Stimulated activated naive CD8-positive, alpha-beta T cell treated with anti-CD3 and anti-CD28 coated beads, Interleukin-15, Interleukin-2, amounts not matched to agents 100 U/mL and 50 U/mL, for 24 hours (primary cell): ENCODE measurements around the gene SHISA6.

ENCODE experiments used
- ATAC-seq: fragments of 150-1000 bp; cut with Tn5 transposase; one replicate; pipeline ENCODE4 v1.10.0; 2021
- DNase-seq: peaks from one replicate; pipeline ENCODE4 v3.0.0; 2021

SHISA6 gene

DNA sequence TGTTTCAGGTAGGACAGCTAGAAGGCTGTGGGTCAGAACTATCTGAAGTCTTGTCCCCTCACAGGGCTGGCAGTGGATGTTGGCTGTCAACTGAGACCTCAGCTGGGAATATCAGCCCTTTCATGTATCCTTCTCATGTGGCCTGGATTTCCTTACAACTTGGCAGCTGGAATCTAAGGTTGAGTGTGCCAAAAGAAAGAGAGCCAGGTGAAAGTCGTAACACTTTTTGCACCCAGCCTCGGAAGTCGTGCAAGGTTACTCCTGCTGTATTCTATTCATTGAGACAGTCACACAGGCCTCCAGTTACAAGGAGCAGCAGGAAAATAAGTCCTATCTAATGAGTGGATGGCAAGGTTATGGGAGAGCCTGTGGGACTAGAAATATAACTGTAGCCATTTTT lies 304.7 kb downstream of the SHISA6 start:
- DNase-seq = no peak
- no peak for ATAC-seq

DNA sequence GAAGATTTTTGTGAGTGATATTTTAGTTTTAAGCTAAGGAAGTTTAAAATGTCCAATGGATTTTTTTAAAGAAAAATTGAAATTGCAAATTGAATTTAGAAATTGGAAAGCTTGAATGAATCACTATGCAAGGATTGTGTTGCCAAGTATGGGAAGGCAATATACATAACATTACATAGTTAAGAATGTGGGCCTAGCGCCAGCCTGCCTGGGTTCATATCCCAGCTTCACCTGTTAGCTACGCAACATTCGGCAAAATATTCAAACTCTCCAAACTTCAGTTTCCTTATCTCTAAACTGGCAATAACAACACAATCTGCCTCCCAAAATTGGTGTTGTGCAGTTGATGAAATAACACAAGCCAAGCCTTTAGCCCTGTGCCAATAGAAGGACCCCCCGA lies 306.8 kb downstream of the SHISA6 start:
- no peak for ATAC-seq
- no peak for DNase-seq

DNA sequence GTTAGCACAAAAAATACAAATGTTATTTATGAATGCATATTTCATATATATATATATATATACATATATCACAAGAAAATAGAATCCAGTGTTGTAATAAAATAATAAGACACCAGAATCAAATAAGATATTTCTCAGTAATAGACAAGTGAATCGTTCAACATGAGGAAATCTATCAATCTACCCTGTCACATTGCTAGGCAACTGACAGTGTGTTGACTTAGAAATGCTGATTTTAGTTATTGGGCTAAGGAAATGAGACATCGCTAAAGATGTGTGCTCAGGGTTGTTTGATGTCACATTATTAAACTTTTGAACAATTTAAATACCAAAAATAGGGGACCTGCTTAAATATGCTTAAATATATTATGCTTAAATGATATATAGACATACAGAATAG lies 307.4 kb downstream of the SHISA6 start:
- no peak for ATAC-seq
- DNase-seq = no peak

DNA sequence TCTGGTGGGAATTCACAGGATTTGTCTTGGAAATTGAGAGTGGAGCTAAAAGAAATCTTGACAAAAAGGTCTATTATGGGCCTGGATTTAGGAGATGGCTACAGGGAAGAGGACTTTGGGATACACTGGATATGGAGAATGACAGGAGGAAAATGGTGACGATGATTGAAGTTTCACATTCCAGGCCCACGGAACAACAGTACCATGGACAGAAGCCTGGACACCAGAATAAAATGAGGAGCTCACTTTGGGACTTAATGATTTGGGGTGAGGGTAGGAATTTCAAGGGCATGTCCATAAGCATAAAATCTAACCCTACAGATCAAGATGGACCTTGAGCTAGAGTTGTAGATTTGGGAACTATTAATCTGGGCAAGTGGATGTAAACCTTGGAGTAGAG lies 309.4 kb downstream of the SHISA6 start:
- DNase-seq = no peak
- ATAC-seq = no peak

DNA sequence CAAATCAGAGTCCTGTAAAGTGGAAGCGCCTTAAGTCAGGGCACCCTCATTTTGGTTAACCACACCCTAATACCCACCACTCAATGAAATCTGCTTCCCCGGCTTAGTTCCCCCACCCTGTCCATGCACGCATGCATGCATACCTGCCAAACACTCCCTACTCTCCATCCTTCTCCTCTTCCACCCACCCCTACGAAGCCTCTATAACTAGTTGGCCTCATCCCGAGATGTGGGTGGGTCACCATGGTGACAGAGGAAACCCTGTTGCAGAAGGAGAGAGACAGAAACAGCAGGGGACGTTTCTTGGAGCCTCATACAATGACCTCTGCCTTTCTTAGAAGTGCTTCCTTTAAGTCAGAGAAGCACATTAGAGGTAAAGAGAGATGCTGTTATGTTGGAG lies 310.4 kb downstream of the SHISA6 start:
- ATAC-seq (no peak), DNase-seq (no peak)

DNA sequence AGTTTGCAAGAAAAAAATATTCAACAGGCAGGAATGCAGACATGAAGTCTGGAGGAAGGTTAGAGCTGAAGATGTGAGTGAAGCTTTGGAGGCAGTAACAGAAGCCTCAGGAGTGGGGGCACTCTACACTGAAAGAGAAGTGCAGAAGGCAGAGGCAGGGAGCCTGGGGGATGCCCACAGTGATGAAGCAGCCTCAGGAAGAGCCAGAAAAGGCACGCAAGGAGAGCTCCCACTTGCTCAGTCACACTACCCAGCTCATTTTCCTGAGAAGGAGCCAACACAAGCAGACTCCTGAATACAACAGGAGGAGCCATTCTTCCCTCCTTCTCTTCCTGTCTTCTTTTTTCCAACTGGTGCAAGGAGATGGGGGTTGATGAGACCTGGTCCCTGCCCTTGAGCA lies 312.1 kb downstream of the SHISA6 start:
- no peak for ATAC-seq
- DNase-seq = no peak

DNA sequence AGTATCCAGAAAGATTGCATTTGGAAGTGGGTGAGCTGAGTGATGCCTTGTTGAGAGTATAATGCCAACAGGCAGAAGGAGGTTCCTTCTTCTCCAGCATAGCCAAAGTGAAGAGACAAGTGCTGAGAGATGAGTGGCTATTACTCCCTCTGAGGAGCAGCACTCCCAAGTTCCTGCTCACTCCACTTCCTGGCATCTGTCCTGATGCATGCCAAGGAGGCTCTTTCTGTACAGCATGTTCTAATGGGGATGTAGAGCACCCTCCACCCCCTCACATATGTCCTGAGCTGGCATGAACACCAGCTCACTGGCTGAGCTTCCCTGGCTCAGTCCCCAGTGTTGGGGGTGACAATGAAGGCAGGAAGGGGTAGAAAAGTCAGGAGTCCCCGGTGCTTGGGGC lies 313.0 kb downstream of the SHISA6 start:
- ATAC-seq (no peak), DNase-seq (no peak)

DNA sequence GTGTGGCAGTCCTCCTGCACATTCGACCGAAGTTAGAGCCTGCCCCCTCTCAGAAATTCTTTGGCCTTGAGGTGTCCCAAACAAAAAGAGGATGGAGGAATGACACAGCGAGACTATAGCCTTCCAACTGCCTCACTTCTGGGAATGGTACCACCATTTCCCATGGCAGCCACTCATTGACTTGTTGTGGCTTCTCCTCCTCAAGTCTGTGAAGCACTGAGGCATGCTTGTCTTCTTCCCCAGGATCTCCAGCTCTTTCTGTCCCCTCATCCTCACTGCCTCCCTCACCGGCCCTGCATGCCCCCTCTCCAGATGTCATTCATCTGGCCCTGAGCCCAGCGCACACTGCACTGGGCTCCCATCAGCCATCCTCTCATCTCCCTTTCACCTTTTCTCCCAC lies 313.5 kb downstream of the SHISA6 start:
- DNase-seq (no peak), ATAC-seq (no peak)

DNA sequence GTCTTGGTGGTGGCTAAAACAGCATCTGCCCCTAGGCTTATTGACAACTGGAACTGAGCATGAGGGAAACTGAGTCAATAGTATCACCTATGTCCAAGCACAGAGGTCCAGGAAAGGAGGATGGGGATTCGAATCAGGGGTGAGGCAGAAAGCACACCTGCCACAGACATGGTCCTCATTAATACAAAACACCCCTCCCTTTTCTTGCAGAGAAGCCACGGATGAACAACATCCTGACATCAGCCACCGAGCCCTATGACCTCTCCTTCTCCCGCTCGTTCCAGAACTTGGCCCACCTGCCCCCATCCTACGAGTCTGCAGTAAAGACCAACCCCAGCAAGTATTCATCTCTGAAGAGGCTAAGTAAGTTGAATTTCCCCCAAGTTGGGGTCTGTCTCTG lies 314.5 kb downstream of the SHISA6 start:
- DNase-seq (no peak), ATAC-seq (no peak)

DNA sequence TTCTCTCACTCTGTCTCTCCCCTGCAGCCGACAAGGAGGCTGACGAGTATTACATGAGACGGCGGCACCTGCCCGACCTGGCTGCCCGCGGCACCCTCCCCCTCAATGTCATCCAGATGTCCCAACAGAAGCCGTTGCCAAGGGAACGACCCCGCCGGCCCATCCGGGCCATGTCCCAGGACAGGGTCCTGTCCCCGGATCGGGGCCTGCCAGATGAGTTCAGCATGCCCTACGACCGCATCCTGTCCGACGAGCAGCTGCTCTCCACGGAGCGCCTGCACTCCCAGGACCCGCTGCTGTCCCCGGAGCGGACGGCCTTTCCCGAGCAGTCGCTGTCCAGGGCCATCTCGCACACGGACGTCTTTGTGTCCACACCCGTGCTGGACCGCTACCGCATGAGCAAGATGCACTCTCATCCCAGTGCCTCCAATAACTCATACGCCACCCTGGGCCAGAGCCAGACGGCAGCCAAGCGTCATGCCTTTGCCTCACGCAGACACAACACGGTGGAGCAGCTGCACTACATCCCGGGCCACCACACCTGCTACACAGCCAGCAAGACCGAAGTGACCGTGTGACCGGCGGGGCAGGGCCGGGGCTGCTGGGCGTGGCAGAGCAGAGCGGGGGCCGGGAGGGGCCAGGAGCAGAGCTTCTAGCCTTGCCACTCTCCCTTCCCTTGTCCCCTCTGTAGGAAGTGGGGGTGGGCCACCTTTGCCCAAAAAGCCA lies 316.9 kb downstream of the SHISA6 start:
- ATAC-seq (peak; percentile 5), DNase-seq (no peak)

DNA sequence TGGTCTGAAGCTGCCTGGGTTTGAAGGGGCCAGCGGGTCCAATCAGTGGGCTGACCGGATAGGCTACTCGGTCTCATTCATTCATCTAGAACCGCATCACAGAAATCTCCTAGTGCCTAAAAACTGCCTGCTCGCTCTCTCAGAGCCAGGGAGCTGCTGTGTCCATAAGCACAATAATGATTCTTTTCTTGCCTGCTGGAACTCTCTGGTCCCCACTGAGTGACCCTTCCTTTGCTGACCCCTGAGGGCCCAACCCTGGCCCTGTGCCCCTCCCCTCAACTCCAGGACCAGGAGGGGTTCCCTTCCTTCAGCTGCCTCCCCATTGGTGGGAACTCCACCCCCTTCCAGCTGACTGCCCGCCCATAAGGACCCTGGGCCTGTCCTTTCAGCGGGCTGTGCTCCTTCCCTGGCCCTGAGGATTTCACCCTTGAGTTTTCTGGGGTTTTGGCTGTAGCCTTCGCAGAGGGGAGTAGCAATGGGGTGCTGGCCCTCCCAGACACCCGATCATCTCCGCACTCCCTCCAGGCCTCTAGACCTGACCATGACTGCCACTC lies 317.7 kb downstream of the SHISA6 start:
- DNase-seq (no peak), ATAC-seq (no peak)

DNA sequence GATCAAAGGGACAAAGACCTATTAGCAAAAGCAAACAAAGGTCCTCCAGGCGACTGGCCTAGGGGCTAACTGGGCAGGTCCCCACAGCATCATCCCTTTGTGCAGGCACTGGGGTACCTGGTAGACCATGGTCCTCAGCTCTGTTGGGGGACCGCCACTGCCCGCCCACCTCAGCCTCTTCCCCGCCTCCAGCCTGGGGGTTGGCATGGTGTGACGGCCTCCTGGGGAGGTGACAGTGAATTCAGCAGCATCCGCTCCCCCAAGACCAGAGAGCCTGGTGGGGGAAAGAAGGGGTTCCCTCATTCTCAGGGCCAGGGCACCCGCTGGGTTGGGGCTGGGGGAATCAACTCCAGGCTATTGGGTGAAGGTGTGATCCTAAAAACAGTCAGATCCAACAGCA lies 318.6 kb downstream of the SHISA6 start:
- DNase-seq (no peak), ATAC-seq (no peak)

DNA sequence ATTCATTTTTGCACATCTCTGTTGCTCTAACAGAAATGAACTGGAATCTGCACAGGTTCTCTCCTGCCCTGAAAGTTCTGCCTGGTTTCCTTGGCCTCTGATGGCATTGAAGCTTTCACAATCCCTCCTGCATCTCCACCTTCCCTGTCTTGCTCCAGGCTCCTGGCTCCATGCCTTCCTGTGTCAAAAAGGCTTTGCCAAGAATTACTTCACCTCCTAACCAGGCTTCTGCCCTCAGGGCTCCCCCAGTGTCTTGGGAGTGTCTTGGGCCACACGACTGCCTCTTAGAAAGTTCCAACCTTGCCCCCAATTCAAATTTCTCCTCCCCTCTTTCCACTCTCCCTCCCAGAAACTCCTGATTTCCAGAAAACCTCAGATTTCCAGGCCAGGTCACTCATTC lies 320.3 kb downstream of the SHISA6 start:
- no peak for ATAC-seq

DNA sequence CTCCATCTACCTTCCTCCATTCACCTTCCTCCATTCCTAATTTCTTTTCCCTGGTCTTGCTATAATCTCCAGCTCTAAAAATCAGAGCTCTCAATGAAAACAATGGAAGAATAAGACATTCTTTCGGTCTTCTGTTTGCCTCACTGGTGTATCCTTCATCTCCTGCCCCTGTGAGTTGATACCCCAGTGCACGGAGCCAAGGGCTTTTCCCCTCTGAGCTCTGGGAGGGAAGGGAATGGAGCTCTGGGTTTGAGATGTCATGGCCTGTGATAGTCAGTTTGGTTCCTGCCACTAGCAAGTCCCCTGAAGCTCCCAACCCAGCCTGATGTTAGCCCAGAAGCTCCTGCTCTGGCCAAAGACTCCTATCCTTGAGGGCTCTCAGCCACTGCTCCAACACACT lies 320.7 kb downstream of the SHISA6 start:
- no peak for DNase-seq
- ATAC-seq = no peak

More for the DNA sequence above, 320.3 kb downstream of the SHISA6 start:
- DNase-seq = no peak

DNA sequence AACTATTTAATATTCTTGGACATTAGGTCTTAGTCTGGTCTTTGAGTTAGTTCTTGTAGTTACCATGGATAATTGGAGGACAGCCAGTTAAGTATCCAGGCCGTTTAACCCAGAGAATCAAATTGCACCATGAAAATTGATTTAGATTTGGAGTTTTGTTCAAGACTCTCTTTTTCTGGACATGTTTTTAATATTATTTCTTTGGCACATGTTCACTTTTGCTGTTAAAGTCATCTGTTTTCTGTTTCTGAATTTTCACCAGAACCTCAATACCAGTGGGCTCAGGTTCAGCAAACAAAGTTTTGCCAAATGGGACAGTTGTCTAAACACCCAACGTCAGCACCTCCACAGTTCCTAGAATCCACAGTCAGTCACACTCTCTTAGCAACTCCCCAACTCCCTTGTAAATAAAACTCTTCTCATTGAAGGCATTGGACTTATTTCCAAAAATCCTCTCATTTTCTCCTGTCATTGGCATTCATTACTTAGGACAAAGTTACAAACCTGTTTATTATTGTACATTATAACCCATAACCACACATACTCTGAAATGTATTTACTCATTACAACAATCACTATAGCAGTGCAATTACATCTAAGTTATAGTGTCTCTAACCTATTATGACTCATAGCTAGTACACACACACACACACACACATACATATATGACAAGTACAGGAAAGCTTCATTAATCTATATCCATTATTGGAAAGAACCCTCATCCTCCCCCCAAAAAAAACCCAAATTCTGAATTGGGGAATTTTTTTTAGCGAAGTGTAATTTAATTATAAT lies 323.8 kb downstream of the SHISA6 start:
- ATAC-seq (no peak), DNase-seq (no peak)

DNA sequence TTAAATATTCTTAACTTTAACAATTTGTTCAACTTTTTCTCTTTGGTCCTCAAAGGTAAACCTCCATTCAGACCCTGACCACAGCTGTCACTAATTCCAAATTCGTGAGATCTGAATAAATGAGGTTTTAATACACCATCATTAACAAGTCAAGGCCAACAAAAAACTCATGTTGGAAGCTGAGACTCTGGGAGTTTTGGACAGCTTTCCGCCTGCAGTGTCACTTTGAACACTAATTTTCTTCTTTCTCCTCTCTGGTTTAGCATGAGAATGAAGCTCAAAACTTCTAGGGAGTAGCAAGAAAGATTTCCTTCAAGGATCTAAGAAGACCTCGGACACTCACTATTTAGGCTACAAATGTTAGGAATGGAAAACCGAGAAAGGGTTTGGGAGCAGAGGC lies 324.6 kb downstream of the SHISA6 start:
- ATAC-seq (no peak), DNase-seq (no peak)

DNA sequence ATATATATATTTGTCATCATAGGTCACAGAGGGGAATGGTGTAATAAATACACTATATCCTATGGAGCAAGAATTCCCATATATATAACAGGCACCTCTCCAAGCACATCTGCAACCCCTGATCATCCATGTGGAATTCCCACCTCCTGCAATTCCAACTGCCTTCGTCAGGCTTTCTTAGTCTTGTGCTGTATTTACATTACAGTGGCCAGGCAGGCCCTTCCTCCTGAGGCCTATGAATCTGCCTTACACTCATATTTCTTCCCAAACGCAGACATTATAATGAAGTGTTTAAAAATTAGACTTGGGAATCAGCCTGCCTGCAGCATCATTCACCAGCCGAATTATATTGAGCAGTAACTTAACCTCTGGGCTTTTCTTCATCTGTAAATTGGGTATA lies 338.0 kb downstream of the SHISA6 start:
- ATAC-seq = no peak
- DNase-seq = no peak

DNA sequence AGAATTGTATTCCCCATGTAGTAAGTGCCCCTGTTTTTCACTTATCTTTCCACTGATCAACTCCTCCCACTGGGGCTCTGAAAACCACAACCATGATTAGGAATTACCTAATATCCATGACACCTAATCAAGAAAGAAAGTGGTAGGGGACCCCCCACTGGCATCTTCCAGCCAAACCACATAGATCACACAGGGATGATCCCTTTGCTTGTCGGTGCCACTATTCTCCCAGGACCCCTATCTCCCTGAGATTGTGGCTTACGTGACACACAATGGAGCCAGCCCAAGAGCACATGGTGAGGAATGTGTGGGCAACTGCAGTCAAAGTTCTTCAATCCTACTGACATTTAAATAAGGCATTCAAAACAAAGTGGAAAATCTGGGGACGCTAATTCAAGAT lies 339.7 kb downstream of the SHISA6 start:
- DNase-seq = no peak
- no peak for ATAC-seq

DNA sequence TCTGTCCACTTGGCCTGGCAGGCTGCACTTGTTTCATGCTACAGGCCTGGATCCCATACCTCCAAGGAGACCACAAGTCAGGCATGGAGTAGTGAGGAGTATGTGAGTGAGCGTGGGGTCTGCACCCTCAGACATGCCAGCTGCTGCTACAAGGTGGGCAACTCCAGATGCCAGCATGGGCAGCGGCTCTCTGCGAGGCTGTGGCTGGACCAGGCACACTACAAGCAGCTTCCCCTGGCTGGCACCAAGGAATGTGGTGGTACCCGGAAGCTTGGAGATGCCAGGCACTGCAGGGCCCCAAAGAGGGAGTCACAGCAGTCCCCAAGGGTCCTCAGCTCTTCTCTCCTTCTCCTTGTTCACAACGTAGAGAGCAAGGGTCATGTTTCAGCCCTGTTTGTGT lies 341.2 kb downstream of the SHISA6 start:
- ATAC-seq (no peak), DNase-seq (no peak)

DNA sequence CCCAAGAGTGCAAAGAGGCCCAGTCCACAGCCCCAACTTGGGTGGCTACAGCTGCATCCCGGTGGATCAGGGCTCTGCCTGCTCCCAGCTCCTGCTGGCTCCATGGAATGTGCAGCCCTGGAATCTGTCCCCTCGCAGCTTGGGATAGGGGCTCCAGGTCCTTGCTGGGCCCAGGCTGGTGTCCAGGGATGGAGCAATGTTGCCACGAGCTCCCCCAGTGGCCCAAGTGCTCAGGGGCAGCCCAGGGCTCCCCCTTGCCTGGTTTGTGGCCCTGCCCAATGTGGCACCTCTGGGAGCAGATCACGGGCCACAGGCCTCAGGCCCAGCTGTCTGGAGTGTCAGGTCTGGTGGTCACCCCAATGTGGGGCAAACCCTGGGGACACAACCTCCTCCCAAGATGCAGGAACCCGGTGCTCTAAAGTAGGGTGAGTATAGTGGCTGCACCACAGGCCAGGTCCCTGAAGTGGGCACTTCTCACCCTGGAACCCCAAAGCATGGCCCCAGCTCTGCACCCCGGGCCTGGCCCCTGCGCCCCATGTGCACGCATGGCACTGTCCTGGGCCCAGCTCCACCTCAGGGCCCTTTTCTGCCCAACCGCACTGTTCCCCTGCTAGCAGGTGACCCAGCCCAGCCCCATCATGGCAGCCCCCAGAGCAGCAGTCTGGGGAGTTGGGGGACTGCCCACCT lies 342.4 kb downstream of the SHISA6 start:
- DNase-seq (no peak), ATAC-seq (no peak)

DNA sequence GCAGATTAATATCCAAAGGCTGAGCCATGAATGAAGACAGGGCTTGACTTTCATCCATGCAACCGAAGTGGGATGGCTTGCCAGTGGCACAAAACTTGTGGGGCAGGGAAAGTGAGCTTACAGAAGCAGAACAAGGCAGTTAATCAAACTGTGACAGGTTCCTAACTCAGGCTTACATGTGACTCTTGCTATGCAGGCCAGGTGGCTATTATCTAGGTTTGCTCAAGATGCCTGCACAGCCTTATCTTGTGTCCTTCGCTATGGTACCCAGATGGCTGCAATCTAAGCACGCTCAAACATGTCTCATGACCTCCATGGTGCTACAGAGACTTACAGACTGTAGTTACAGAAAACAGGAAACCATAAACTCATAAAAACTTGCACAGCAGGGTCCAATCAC lies 348.7 kb downstream of the SHISA6 start:
- ATAC-seq (no peak), DNase-seq (no peak)

DNA sequence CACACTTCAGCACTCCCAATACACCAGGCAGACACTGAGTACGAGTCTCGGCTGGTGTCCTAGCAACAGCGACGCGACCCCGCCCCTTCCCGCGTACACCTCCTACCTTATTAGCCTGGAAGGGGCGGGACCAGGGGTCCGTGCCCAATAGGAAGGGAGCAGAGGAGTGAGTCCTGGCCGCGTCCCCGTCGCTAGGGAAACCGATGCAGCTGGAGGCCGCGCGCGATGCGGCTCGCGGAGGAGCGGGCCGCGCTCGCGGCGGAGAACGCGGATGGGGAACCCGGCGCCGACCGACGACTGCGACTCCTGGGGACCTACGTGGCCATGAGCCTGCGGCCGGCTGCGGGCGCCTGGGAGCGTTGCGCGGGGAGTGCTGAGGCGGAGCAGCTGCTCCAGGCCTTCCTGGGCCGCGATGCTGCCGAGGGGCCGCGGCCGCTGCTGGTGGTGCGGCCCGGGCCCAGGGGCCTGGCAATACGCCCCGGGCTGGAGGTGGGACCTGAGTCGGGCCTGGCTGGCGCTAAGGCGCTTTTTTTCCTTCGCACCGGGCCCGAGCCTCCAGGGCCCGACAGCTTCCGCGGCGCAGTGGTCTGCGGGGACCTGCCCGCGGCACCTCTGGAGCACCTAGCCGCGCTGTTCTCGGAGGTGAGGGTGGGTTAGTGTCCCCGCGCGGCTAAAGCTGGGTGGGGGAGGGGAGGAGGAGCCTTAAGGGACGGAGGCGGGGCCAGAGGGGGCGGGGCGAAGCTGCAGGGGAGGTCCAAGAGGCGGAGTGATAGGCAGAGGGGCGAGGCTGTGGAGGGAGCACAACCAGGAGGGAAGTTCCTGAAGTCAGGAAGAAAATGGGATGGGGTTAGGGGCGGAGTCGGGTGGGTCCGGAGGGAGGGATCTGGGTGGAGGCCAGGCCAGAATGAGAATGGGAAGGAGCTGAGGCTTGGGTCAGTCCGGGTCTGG lies 357.5 kb downstream of the SHISA6 start, which contains the start of gene DNAH9:
TSS of gene DNAH9 (plus strand) at position 197 of the 948 bp plus-strand sequence. CDS start at position 226, 29 bp downstream.
- DNase-seq (no peak), ATAC-seq (no peak)
